HepG2 (cell line): ENCODE measurements around the gene AHRR. TPM values are rescaled to one million over a fixed set of nuclear protein-coding genes. Genes with fewer than 3 reads are reported as not detected.

Experiments used
- BORCS8-MEF2B ChIP-seq: sonication (generic); formaldehyde crosslinking; IDR thresholded peaks from 2 replicates; pipeline ENCODE4 v1.8.0; 2022; ENCODE audit warnings: mild to moderate bottlenecking, missing genetic modification reagents
- CEBPB ChIP-seq: IDR thresholded peaks from 2 replicates; pipeline ENCODE4 v1.6.1; 2011; ENCODE audit warnings: low read depth, low read length, improper control_type of control experiment, borderline replicate concordance
- ETV5 ChIP-seq: IDR thresholded peaks from 2 replicates; pipeline ENCODE4 v1.6.1; 2018; ENCODE audit warnings: missing biosample characterization, missing genetic modification reagents, inconsistent platforms, borderline replicate concordance
- GABPB1 ChIP-seq: IDR thresholded peaks from 2 replicates; pipeline ENCODE4 v1.6.1; 2016; ENCODE audit warnings: mild to moderate bottlenecking, missing genetic modification reagents, moderate library complexity, missing compliant biosample characterization
- MNT ChIP-seq: fragments of 450-650 bp; IDR thresholded peaks from 2 replicates; pipeline ENCODE4 v1.6.1; 2016
- RNF2 ChIP-seq: fragments of 450-650 bp; conservative IDR thresholded peaks from 2 replicates; pipeline ENCODE4 v1.6.1; 2016; ENCODE audit warnings: low read depth
- RXRA ChIP-seq: sonication (generic); formaldehyde crosslinking; IDR thresholded peaks from 2 replicates; pipeline ENCODE4 v1.5.1; 2020; ENCODE audit warnings: missing genetic modification reagents
- THYN1 ChIP-seq: sonication (generic); formaldehyde crosslinking; IDR thresholded peaks from 2 replicates; pipeline ENCODE4 v1.8.1; 2023; ENCODE audit warnings: low read depth, mild to moderate bottlenecking, moderate library complexity, missing genetic modification reagents, borderline replicate concordance
- ZFX ChIP-seq: sonication (generic); formaldehyde crosslinking; IDR thresholded peaks from 2 replicates; pipeline ENCODE4 v1.4.0; 2020; ENCODE audit warnings: mild to moderate bottlenecking, low read depth, missing genetic modification reagents, moderate library complexity
- ZFY ChIP-seq: sonication (generic); formaldehyde crosslinking; IDR thresholded peaks from 2 replicates; pipeline ENCODE4 v1.4.0; 2020; ENCODE audit warnings: missing genetic modification reagents
- ZNF451 ChIP-seq: sonication (generic); formaldehyde crosslinking; IDR thresholded peaks from 2 replicates; pipeline ENCODE4 v1.5.0; 2020; ENCODE audit warnings: mild to moderate bottlenecking, missing genetic modification reagents
- ZNF501 ChIP-seq: sonication (generic); formaldehyde crosslinking; IDR thresholded peaks from 2 replicates; pipeline ENCODE4 v1.5.1; 2020; ENCODE audit warnings: mild to moderate bottlenecking, moderate library complexity, missing genetic modification reagents
- ZNF550 ChIP-seq: sonication (generic); formaldehyde crosslinking; IDR thresholded peaks from 2 replicates; pipeline ENCODE4 v1.4.0; 2020; ENCODE audit warnings: mild to moderate bottlenecking, missing genetic modification reagents, borderline replicate concordance
- ZNF83 ChIP-seq: sonication (generic); formaldehyde crosslinking; IDR thresholded peaks from 2 replicates; pipeline ENCODE4 v1.4.0; 2020; ENCODE audit warnings: missing genetic modification reagents, mild to moderate bottlenecking, borderline replicate concordance
- polyA plus RNA-seq, 8 experiments: library from polyadenylated mRNA; depleted of rRNA in 3 of 8; stranded (reverse) in 7 of 8; unstranded in 1 of 8; fragments of >200 nt; fragmentation: Illumina TruSeq in 4 of 8; extraction: Trizol in 4 of 8; gene quantifications; 2 replicates each; pipeline versions ENCODE4 v1.2.1 to v1.2.3, GENCODE V29; 2011 to 2016; ENCODE audit warnings: low read depth in 4 of 8, missing spikeins in 1 of 8, mixed read lengths in 1 of 8; ENCODE audit not compliant: insufficient read depth in 1 of 8
- total RNA-seq, 5 experiments: library from RNA; depleted of rRNA; stranded (reverse); fragments of >200 nt; fragmentation: Illumina TruSeq; extraction: Trizol; gene quantifications; 2 replicates each; pipeline ENCODE4 v1.2.3, GENCODE V29; 2016; ENCODE audit warnings: low read depth in 1 of 5
- TF ChIP-seq, protein P1 (sequence below): IDR thresholded peaks from 2 replicates; pipeline ENCODE4 v1.6.1; 2012; ENCODE audit warnings: inconsistent platforms
- TF ChIP-seq, protein P2 (sequence below): sonication (generic); formaldehyde crosslinking; IDR thresholded peaks from 2 replicates; pipeline ENCODE4 v1.4.0; 2020; ENCODE audit warnings: mild to moderate bottlenecking, missing genetic modification reagents
- TF ChIP-seq, protein P3 (sequence below): sonication (generic); formaldehyde crosslinking; IDR thresholded peaks from 2 replicates; pipeline ENCODE4 v1.4.0; 2020; ENCODE audit warnings: mild to moderate bottlenecking, missing genetic modification reagents

Gene AHRR
- total and polyA plus RNA-seq, 2 of the 13 experiments (the other 11 are each of a cell fraction or from before 2014, with no cell fraction given): 0.28 to 0.35 TPM

DNA sequence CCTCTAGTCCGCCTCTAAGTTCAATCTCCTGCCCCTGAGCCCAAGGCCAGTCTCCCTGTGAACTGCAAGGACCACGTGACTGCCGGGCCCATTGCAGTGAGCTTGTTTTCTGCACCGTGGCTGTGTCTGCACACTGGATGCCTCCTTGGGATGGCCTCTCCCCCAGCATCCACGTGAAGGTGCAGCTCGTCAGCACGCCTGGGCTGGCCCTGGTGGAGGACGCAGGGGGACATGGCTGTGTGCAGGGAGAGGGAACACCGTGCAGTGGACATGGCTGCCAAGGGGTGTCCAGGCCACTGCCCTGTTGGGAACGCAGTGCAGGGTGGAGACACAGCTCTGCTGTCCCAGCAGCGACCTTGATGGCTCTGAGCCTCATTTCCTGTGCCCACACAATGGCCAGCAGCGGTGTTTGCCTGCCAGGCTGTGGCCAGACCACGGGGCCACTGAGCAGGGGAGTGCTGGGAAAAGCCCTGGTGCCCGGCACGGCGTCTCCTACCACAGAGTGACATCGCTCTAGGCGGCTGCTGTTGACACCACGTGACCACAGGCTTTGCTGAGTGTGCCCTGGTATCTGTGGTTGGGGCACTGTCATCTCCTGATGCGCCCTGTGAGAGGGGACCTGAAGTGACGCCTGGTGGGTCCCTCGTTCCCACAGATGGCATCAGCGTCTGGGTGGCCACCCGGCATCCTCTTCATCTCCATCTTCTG lies 94.6 kb downstream of the AHRR start (continued):
- TF ChIP-seq ZNF83 (CRISPR knock-in tag): no peak
- TF ChIP-seq ZNF550 (CRISPR knock-in tag): no peak
- 0 out of 2 replicates have a peak, but pooled peaks have one; percentile 17 for TF ChIP-seq RXRA (CRISPR knock-in tag)
- TF ChIP-seq, protein P1, sequence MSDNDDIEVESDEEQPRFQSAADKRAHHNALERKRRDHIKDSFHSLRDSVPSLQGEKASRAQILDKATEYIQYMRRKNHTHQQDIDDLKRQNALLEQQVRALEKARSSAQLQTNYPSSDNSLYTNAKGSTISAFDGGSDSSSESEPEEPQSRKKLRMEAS: peak; percentile 29; the same call in 1 of the 2 replicates
- TF ChIP-seq, protein P2, sequence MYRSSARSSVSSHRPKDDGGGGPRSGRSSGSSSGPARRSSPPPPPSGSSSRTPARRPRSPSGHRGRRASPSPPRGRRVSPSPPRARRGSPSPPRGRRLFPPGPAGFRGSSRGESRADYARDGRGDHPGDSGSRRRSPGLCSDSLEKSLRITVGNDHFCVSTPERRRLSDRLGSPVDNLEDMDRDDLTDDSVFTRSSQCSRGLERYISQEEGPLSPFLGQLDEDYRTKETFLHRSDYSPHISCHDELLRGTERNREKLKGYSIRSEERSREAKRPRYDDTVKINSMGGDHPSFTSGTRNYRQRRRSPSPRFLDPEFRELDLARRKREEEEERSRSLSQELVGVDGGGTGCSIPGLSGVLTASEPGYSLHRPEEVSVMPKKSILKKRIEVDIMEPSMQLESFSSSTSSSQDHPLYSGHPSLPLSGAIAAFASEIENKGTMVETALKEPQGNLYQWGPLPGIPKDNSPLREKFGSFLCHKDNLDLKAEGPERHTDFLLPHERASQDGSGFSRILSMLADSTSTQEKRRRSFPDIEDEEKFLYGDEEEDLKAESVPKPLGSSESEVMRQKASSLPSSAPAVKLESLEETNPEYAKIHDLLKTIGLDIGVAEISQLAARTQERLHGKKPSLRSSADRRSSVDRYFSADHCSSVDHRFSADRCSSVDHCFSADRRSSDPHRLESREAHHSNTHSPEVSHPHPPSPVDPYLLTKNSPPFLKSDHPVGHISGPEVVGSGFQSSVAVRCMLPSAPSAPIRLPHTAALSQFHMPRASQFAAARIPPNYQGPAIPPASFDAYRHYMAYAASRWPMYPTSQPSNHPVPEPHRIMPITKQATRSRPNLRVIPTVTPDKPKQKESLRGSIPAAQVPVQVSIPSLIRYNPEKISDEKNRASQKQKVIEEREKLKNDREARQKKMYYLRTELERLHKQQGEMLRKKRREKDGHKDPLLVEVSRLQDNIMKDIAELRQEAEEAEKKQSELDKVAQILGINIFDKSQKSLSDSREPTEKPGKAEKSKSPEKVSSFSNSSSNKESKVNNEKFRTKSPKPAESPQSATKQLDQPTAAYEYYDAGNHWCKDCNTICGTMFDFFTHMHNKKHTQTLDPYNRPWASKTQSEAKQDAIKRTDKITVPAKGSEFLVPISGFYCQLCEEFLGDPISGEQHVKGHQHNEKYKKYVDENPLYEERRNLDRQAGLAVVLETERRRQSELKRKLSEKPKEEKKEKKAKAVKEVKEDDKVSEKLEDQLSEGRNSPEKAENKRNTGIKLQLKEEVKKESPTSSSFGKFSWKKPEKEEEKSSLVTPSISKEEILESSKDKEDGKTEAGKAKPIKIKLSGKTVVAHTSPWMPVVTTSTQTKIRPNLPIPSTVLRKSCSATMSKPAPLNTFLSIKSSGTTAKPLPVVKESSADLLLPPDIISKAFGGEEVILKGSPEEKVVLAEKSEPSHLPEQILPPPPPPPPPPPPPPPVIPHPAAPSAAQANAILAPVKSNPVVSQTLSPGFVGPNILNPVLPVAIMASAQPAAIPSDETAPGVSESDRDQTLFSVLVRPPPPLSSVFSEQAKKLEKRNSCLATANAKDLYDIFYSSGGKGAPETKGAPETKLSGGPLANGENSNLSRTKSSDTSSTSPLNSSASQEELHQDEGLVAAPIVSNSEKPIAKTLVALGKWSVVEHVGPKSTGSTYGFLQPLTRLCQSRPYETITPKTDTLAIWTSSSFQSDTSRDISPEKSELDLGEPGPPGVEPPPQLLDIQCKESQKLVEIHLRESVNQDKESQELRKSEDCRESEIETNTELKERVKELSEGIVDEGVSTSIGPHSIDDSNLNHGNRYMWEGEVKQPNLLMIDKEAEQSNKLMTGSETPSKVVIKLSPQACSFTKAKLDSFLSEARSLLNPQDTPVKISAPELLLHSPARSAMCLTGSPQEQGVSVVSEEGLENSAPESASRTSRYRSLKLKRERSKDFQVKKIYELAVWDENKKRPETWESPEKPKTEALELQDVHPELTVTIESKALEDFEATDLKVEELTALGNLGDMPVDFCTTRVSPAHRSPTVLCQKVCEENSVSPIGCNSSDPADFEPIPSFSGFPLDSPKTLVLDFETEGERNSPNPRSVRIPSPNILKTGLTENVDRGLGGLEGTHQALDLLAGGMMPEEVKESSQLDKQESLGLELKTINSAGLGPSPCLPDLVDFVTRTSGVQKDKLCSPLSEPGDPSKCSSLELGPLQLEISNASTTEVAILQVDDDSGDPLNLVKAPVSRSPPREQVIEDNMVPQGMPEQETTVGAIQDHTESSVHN (CRISPR knock-in tag): no peak
- no peak for TF ChIP-seq ETV5 (CRISPR knock-in tag)
- TF ChIP-seq MNT: no peak
- peak; percentile 11; the same call in 1 of the 2 replicates for TF ChIP-seq ZFY (CRISPR knock-in tag)
- no peak for TF ChIP-seq ZNF451 (CRISPR knock-in tag)
- TF ChIP-seq GABPB1: peak; percentile 15; the same call in 1 of the 2 replicates
- 0 out of 2 replicates have a peak, but pooled peaks have one; percentile 28 for TF ChIP-seq RNF2
- no peak for TF ChIP-seq BORCS8-MEF2B (CRISPR knock-in tag)
- peak; percentile 46; the same call in 1 of the 2 replicates for TF ChIP-seq ZFX (CRISPR knock-in tag)
- TF ChIP-seq THYN1 (CRISPR knock-in tag): no peak
- TF ChIP-seq, protein P3, sequence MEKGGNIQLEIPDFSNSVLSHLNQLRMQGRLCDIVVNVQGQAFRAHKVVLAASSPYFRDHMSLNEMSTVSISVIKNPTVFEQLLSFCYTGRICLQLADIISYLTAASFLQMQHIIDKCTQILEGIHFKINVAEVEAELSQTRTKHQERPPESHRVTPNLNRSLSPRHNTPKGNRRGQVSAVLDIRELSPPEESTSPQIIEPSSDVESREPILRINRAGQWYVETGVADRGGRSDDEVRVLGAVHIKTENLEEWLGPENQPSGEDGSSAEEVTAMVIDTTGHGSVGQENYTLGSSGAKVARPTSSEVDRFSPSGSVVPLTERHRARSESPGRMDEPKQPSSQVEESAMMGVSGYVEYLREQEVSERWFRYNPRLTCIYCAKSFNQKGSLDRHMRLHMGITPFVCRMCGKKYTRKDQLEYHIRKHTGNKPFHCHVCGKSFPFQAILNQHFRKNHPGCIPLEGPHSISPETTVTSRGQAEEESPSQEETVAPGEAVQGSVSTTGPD (CRISPR knock-in tag): no peak
- TF ChIP-seq ZNF501 (CRISPR knock-in tag): 0 out of 2 replicates have a peak, but pooled peaks have one; percentile 19
- no peak for TF ChIP-seq CEBPB
